A549 (cell line): Measurements from ENCODE around the gene SH3RF2. TPM values are rescaled to one million over a fixed set of nuclear protein-coding genes. Genes with fewer than 3 reads are reported as not detected.

Experiments used
- ATAC-seq, 2 experiments: fragments of 200-7000 bp in 1 of 2; fragments of >200 bp in 1 of 2; cut with Nextera tagmentation in 1 of 2; cut with Tn5 transposase in 1 of 2; 3 replicates each; pipeline versions ENCODE4 v1.8.0 to v1.9.1; 2018 to 2020; ENCODE audit warnings: mild to moderate bottlenecking in 1 of 2, moderate library complexity in 1 of 2
- CTCF ChIA-PET: fragments of 300-600 bp; sonication (Branson Sonifier 250); formaldehyde crosslinking; extraction: SDS; loops from one replicate; lab custom pipeline; 2021; ENCODE audit warnings: antibody characterized with exemption, inconsistent platforms; lab: Yijun Ruan, JAX
- POLR2A ChIA-PET: fragments of 350-600 bp; formaldehyde crosslinking; extraction: SDS; loops from one replicate; lab custom pipeline; 2021; ENCODE audit warnings: antibody characterized with exemption, inconsistent platforms; lab: Yijun Ruan, JAX
- DNase-seq, 2 experiments: peaks; one replicate each; pipeline versions ENCODE4 v3.0.0 to v3.0.0-alpha.2; 2011 to 2016; ENCODE audit warnings: low read depth in 1 of 2, low spot score in 1 of 2
- FAIRE-seq: peaks from 2 replicates; lab custom pipeline; 2011; peaks lifted over from hg19 to GRCh38; lab: Jason Lieb, UNC
- H3K27ac ChIP-seq, 2 experiments: fragments of >200 bp; sonication (Bioruptor Twin); formaldehyde crosslinking; 3 replicates each; pipeline ENCODE4 v1.5.1; 2016 to 2017
- H3K4me1 ChIP-seq: fragments of >200 bp; sonication (Bioruptor Twin); formaldehyde crosslinking; 3 replicates; pipeline ENCODE4 v1.6.1; 2016
- H3K4me2 ChIP-seq: fragments of >200 bp; sonication (Bioruptor Twin); formaldehyde crosslinking; 3 replicates; pipeline ENCODE4 v1.6.1; 2016
- H3K4me3 ChIP-seq: fragments of >200 bp; sonication (Bioruptor Twin); formaldehyde crosslinking; 3 replicates; pipeline ENCODE4 v1.5.1; 2016
- H3K9me3 ChIP-seq: fragments of >200 bp; sonication (Bioruptor Twin); formaldehyde crosslinking; 3 replicates; pipeline ENCODE4 v1.6.1; 2016
- CEBPB ChIP-seq, 2 experiments: fragments of >200 bp in 1 of 2; sonication (Bioruptor Twin) in 1 of 2; formaldehyde crosslinking in 1 of 2; IDR thresholded peaks; 2 replicates each; pipeline ENCODE4 v1.6.1; 2012 to 2016
- CHD2 ChIP-seq: fragments of 150-350 bp; IDR thresholded peaks from 2 replicates; pipeline ENCODE4 v1.6.1; 2014; ENCODE audit warnings: low read length; ENCODE audit not compliant: partially characterized antibody
- ESRRA ChIP-seq: fragments of 150-350 bp; IDR thresholded peaks from 2 replicates; pipeline ENCODE4 v1.6.1; 2014; ENCODE audit warnings: mild to moderate bottlenecking, low read length, borderline replicate concordance
- FOSL2 ChIP-seq, 2 experiments: fragments of 450-650 bp in 1 of 2; fragments of >200 bp in 1 of 2; sonication (Bioruptor Twin) in 1 of 2; formaldehyde crosslinking; IDR thresholded peaks; 2 replicates each; pipeline versions ENCODE4 v1.5.0 to v1.6.1; 2016 to 2020; ENCODE audit warnings: mild to moderate bottlenecking in 1 of 2, moderate library complexity in 1 of 2
- FOXS1 ChIP-seq: fragments of 250-450 bp; sonication (Bioruptor Pico); IDR thresholded peaks from 2 replicates; pipeline ENCODE4 v1.5.0; 2020; ENCODE audit warnings: mild to moderate bottlenecking, moderate library complexity
- GATA3 ChIP-seq: IDR thresholded peaks from 2 replicates; pipeline ENCODE4 v1.6.1; 2012; ENCODE audit warnings: borderline replicate concordance
- HOXA7 ChIP-seq: fragments of 250-450 bp; sonication (Bioruptor Pico); IDR thresholded peaks from 2 replicates; pipeline ENCODE4 v1.5.0; 2020; ENCODE audit warnings: mild to moderate bottlenecking, moderate library complexity
- HOXB13 ChIP-seq: fragments of 250-450 bp; sonication (Bioruptor Pico); IDR thresholded peaks from 2 replicates; pipeline ENCODE4 v1.5.0; 2020; ENCODE audit warnings: low read depth, mild to moderate bottlenecking, moderate library complexity
- JUN ChIP-seq, 2 experiments: fragments of >200 bp; sonication (Bioruptor Twin); formaldehyde crosslinking; IDR thresholded peaks; 2 replicates in 1 of 2; 3 replicates in 1 of 2; pipeline ENCODE4 v1.6.1; 2016 to 2017
- KDM1A ChIP-seq: fragments of 200-600 bp; sonication (generic); IDR thresholded peaks from 2 replicates; pipeline ENCODE4 v1.6.1; 2016; ENCODE audit warnings: low read depth, mild to moderate bottlenecking
- NFE2L2 ChIP-seq: fragments of 150-350 bp; conservative IDR thresholded peaks from 2 replicates; pipeline ENCODE4 v1.6.1; 2014; ENCODE audit warnings: low read length
- NPAS2 ChIP-seq: fragments of 250-450 bp; sonication (Bioruptor Pico); IDR thresholded peaks from 2 replicates; pipeline ENCODE4 v1.8.0; 2022; ENCODE audit warnings: mild to moderate bottlenecking, moderate library complexity, borderline replicate concordance
- NR3C1 ChIP-seq: fragments of >200 bp; sonication (Bioruptor Twin); formaldehyde crosslinking; IDR thresholded peaks from 3 replicates; pipeline ENCODE4 v1.6.1; 2017
- PHF8 ChIP-seq: fragments of 200-600 bp; sonication (generic); IDR thresholded peaks from 2 replicates; pipeline ENCODE4 v1.6.1; 2016; ENCODE audit warnings: low read depth, mild to moderate bottlenecking, antibody characterized with exemption, moderate library complexity, borderline replicate concordance
- TFCP2L1 ChIP-seq: fragments of 250-450 bp; sonication (Bioruptor Pico); IDR thresholded peaks from 2 replicates; pipeline ENCODE4 v1.5.0; 2021; ENCODE audit warnings: mild to moderate bottlenecking
- TP53 ChIP-seq: fragments of 250-450 bp; sonication (Bioruptor Pico); IDR thresholded peaks from 2 replicates; pipeline ENCODE4 v1.5.0; 2021; ENCODE audit warnings: mild to moderate bottlenecking, moderate library complexity
- WGBS: methylation state at CpG from one replicate; pipeline ENCODE4 v1.1.6; 2017; ENCODE audit errors: missing lambda C conversion rate; 5-methylcytosine and 5-hydroxymethylcytosine counted together
- polyA plus RNA-seq, 4 experiments: library from polyadenylated mRNA; depleted of rRNA in 3 of 4; stranded (reverse); fragments of >200 nt; fragmentation: RNase III in 1 of 4; extraction: RNeasy Plus Mini Kit Qiagen cat#74134 plus additional on column Dnase treatment in 1 of 4; gene quantifications; 2 replicates in 3 of 4; 3 replicates in 1 of 4; pipeline ENCODE4 v1.2.3, GENCODE V29; 2011 to 2017
- TF ChIP-seq, protein P1 (sequence below): fragments of 150-350 bp; IDR thresholded peaks from 2 replicates; pipeline ENCODE4 v1.6.1; 2014; ENCODE audit warnings: low read depth, mild to moderate bottlenecking, low read length
- TF ChIP-seq, protein P2 (sequence below): IDR thresholded peaks from 2 replicates; pipeline ENCODE4 v1.6.1; 2012
- TF ChIP-seq, protein P3 (sequence below): fragments of 450-650 bp; IDR thresholded peaks from 2 replicates; pipeline ENCODE4 v1.6.1; 2014; ENCODE audit warnings: antibody characterized with exemption
- TF ChIP-seq, protein P4 (sequence below): fragments of >200 bp; sonication (Bioruptor Twin); formaldehyde crosslinking; IDR thresholded peaks from 3 replicates; pipeline ENCODE4 v1.6.1; 2016
- TF ChIP-seq, protein P5 (sequence below): IDR thresholded peaks from 2 replicates; pipeline ENCODE4 v1.6.1; 2012
- TF ChIP-seq, protein P6 (sequence below): IDR thresholded peaks from 2 replicates; pipeline ENCODE4 v1.6.1; 2012; ENCODE audit warnings: low read depth, borderline replicate concordance
- TF ChIP-seq, protein P7 (sequence below): fragments of 200-600 bp; sonication (generic); IDR thresholded peaks from 2 replicates; pipeline ENCODE4 v1.6.1; 2016; ENCODE audit warnings: antibody characterized with exemption, mild to moderate bottlenecking, moderate library complexity

The SH3RF2 gene
- polyA plus RNA-seq, 2 of the 4 experiments (the other 2 are of a cell fraction), result 4.1 to 6.0 TPM

DNA sequence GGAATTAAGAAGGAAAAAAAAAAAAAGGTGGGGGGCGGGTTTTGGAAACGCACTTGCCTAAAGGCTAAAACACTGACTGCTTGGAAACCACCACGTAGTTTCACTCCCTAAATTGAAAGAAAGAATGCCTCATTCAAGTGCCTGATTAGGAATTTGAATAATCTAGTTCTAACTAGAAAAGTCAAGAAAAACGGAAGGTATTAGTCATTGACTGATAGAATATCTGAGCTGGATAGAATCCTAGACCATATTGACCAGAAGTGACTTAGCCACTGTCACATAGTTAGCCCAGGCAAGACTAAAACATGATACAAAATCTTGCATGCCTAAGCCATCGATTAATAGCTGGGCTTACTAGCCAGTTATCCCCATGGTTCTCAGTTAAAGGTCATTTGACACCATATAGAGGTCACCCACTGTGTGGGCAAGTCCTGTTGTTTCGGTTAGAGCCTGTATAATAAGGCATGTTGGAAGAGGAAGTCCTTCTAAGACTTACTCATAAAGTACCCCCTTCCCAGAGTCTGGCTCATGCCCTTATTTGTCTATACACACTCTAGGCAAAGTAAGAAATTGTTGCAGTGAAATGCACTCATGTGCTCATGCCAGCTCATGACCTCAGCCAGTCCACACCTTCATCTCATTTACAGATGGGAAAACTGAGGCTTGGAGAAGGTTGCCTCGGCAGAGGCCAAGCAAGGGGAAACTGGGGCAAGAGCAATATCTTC, 40.2 kb downstream of the SH3RF2 start (continued):
- TF ChIP-seq, protein P1, sequence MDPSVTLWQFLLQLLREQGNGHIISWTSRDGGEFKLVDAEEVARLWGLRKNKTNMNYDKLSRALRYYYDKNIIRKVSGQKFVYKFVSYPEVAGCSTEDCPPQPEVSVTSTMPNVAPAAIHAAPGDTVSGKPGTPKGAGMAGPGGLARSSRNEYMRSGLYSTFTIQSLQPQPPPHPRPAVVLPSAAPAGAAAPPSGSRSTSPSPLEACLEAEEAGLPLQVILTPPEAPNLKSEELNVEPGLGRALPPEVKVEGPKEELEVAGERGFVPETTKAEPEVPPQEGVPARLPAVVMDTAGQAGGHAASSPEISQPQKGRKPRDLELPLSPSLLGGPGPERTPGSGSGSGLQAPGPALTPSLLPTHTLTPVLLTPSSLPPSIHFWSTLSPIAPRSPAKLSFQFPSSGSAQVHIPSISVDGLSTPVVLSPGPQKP, result no peak
- TF ChIP-seq, protein P2, sequence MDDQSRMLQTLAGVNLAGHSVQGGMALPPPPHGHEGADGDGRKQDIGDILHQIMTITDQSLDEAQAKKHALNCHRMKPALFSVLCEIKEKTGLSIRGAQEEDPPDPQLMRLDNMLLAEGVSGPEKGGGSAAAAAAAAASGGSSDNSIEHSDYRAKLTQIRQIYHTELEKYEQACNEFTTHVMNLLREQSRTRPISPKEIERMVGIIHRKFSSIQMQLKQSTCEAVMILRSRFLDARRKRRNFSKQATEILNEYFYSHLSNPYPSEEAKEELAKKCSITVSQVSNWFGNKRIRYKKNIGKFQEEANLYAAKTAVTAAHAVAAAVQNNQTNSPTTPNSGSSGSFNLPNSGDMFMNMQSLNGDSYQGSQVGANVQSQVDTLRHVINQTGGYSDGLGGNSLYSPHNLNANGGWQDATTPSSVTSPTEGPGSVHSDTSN, result no peak
- TF ChIP-seq CEBPB (IDR thresholded peaks at IDR 0.05) (no peak), CHD2 (no peak), FOXS1 (CRISPR knock-in tag) (no peak)
- TF ChIP-seq, protein P3, sequence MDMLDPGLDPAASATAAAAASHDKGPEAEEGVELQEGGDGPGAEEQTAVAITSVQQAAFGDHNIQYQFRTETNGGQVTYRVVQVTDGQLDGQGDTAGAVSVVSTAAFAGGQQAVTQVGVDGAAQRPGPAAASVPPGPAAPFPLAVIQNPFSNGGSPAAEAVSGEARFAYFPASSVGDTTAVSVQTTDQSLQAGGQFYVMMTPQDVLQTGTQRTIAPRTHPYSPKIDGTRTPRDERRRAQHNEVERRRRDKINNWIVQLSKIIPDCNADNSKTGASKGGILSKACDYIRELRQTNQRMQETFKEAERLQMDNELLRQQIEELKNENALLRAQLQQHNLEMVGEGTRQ, result no peak
- TF ChIP-seq, protein P4, sequence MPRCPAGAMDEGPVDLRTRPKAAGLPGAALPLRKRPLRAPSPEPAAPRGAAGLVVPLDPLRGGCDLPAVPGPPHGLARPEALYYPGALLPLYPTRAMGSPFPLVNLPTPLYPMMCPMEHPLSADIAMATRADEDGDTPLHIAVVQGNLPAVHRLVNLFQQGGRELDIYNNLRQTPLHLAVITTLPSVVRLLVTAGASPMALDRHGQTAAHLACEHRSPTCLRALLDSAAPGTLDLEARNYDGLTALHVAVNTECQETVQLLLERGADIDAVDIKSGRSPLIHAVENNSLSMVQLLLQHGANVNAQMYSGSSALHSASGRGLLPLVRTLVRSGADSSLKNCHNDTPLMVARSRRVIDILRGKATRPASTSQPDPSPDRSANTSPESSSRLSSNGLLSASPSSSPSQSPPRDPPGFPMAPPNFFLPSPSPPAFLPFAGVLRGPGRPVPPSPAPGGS, result no peak
- TF ChIP-seq, protein P5, sequence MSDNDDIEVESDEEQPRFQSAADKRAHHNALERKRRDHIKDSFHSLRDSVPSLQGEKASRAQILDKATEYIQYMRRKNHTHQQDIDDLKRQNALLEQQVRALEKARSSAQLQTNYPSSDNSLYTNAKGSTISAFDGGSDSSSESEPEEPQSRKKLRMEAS, result no peak

DNA sequence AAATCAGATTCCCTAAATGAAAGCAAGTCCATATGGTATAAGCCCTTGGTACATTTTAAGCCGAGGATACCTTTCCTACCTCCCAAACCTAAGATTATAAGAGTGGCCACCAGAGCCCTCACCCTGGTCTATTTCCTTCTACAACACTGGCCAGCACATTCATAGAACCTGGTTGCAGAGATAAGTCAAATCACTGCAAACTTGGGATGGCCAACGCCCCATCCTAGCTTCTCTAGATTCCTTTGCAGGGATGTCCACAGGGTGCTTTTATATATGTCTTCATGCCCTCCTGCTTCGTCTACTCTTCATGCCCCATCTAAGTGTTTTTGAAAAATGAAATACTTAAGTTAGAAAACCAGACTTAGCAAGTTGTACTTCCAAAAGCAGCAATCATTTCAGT, 41.8 kb downstream of the SH3RF2 start:
- ATAC-seq, result peak in 1 of 2 experiments; percentile 6; a peak in 3 of 6 replicates
- H3K27ac ChIP-seq, result peak overlapping the region; percentile 85
- H3K4me3 ChIP-seq, result no peak overlapping the region
- no peak for TF ChIP-seq KDM1A
- TF ChIP-seq, protein P3, result no peak
- no peak for TF ChIP-seq NFE2L2
- no peak for TF ChIP-seq HOXA7
- no peak for TF ChIP-seq TFCP2L1 (CRISPR knock-in tag)
- TF ChIP-seq, protein P2, result no peak
- TF ChIP-seq, protein P6, sequence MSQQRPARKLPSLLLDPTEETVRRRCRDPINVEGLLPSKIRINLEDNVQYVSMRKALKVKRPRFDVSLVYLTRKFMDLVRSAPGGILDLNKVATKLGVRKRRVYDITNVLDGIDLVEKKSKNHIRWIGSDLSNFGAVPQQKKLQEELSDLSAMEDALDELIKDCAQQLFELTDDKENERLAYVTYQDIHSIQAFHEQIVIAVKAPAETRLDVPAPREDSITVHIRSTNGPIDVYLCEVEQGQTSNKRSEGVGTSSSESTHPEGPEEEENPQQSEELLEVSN, result no peak
- no peak for TF ChIP-seq GATA3
- TF ChIP-seq PHF8, result no peak
- TF ChIP-seq, protein P4, result no peak
- no peak for TF ChIP-seq ESRRA
- no peak for TF ChIP-seq JUN (IDR thresholded peaks at IDR 0.05)
- TF ChIP-seq FOSL2 (IDR thresholded peaks at IDR 0.05), result no peak
- TF ChIP-seq FOSL2 (CRISPR knock-in tag; IDR thresholded peaks at IDR 0.05), result no peak
- TF ChIP-seq, protein P7, sequence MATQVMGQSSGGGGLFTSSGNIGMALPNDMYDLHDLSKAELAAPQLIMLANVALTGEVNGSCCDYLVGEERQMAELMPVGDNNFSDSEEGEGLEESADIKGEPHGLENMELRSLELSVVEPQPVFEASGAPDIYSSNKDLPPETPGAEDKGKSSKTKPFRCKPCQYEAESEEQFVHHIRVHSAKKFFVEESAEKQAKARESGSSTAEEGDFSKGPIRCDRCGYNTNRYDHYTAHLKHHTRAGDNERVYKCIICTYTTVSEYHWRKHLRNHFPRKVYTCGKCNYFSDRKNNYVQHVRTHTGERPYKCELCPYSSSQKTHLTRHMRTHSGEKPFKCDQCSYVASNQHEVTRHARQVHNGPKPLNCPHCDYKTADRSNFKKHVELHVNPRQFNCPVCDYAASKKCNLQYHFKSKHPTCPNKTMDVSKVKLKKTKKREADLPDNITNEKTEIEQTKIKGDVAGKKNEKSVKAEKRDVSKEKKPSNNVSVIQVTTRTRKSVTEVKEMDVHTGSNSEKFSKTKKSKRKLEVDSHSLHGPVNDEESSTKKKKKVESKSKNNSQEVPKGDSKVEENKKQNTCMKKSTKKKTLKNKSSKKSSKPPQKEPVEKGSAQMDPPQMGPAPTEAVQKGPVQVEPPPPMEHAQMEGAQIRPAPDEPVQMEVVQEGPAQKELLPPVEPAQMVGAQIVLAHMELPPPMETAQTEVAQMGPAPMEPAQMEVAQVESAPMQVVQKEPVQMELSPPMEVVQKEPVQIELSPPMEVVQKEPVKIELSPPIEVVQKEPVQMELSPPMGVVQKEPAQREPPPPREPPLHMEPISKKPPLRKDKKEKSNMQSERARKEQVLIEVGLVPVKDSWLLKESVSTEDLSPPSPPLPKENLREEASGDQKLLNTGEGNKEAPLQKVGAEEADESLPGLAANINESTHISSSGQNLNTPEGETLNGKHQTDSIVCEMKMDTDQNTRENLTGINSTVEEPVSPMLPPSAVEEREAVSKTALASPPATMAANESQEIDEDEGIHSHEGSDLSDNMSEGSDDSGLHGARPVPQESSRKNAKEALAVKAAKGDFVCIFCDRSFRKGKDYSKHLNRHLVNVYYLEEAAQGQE, result no peak
- TF ChIP-seq NR3C1, result no peak
- no peak for TF ChIP-seq NPAS2 (CRISPR knock-in tag)
- no peak for TF ChIP-seq TP53
- no peak for TF ChIP-seq HOXB13

More for the DNA sequence above, 41.8 kb downstream of the SH3RF2 start:
- peak overlapping the region; percentile 80 for H3K4me2 ChIP-seq
- H3K9me3 ChIP-seq, result no peaks in the 10 kb centered on the region
- WGBS, result 52% methylated on average over 3 of the region's 3 CpGs
- POLR2A ChIA-PET, result no interaction called here
- peaks cover 85% of the 10 kb centered on the region for H3K4me1 ChIP-seq
- FAIRE-seq (no peak), DNase-seq (peak in 1 of 2 experiments; percentile 14)
- CTCF ChIA-PET, result interaction anchor here (2.3 kb wide), 1 partner anchor 70 kb away, joined by 10 read pairs; no protein-coding TSS in a partner anchor
